Measurements from ENCODE around the gene C2orf72. TPM values are rescaled to one million over a fixed set of nuclear protein-coding genes. Genes with fewer than 3 reads are reported as not detected.

The C2orf72 gene
- total and polyA plus RNA-seq, 2 of the 4 experiments (the other 2 are of a cell fraction): 0.09 to 0.18 TPM

- Histone ChIP-seq H4K8ac (ENCODE audit: low read depth in 2 of 2, low read length in 2 of 2) (no peak overlapping the region), H3K27ac (ENCODE audit: insufficient read depth, low read length) (no peak overlapping the region), H2BK5ac (ENCODE audit: low read depth, low read length, poor library complexity, severe bottlenecking) (no peak overlapping the region), H3K79me1 (ENCODE audit: low read depth in 1 of 2, low read length in 2 of 2) (peaks cover 15 to 36% of the 10 kb centered on the region in 2 experiments), H2AK5ac (ENCODE audit: low read depth, low read length) (no peak overlapping the region), H2AFZ (replicated peaks; ENCODE audit: low read length, poor library complexity) (no peak overlapping the region), H2BK120ac (ENCODE audit: low read depth, low read length) (no peak overlapping the region), H3K4me2 (ENCODE audit: low read depth, low read length) (no peak overlapping the region), H4K5ac (ENCODE audit: low read depth, low read length) (no peak overlapping the region), H3K4me1 (ENCODE audit: control insufficient read depth, insufficient read depth, low read length) (no peaks in the 10 kb centered on the region), H3K23ac (ENCODE audit: low read depth, low read length) (no peak overlapping the region), H3K18ac (ENCODE audit: low read depth, low read length) (no peak overlapping the region), H3K14ac (replicated peaks; ENCODE audit: low read depth, low read length) (no peak overlapping the region), H3K4me3 (ENCODE audit: insufficient read depth, low read depth, low read length) (no peak overlapping the region), H3K9me1 (ENCODE audit: insufficient read depth, low read length) (no peaks in the 10 kb centered on the region), H3K4ac (ENCODE audit: low read depth, low read length) (no peak overlapping the region), H2BK15ac (ENCODE audit: low read depth, low read length) (no peak overlapping the region), H4K91ac (ENCODE audit: insufficient read depth, low read depth, low read length) (no peak overlapping the region), H2BK20ac (ENCODE audit: low read depth, low read length) (no peak overlapping the region), H3K9me3 (ENCODE audit: control insufficient read depth, insufficient read depth, low read length) (peaks cover 2% of the 10 kb centered on the region; the same call in 1 of the 2 replicates), H2AK9ac (replicated peaks; ENCODE audit: low read depth, low read length, poor library complexity) (no peak overlapping the region), H4K20me1 (ENCODE audit: insufficient read depth, low read length) (no peaks in the 10 kb centered on the region), H3K9ac (ENCODE audit: low read depth, low read length) (no peak overlapping the region), H3K27me3 (ENCODE audit: control insufficient read depth, insufficient read depth, low read length) (no peaks in the 10 kb centered on the region), H3K56ac (ENCODE audit: extremely low read depth, insufficient read depth, low read length) (no peak overlapping the region), H3K36me3 (ENCODE audit: control insufficient read depth, insufficient read depth, low read length) (peaks cover 32% of the 10 kb centered on the region)
- intact Hi-C loops (cut with micrococcal nuclease): no loop called here
- in situ Hi-C loops (cut with MboI; ENCODE audit: low sequenced_read_pairs): no loop called here
- TF ChIP-seq RFX5 (IDR thresholded peaks at IDR 0.05; ENCODE audit: low read depth, low read length) (no peak), POLR2A (IDR thresholded peaks at IDR 0.05; ENCODE audit: low read depth, low read length) (no peak), USF2 (IDR thresholded peaks at IDR 0.05; ENCODE audit: low read depth, low read length) (no peak), RCOR1 (IDR thresholded peaks at IDR 0.05; ENCODE audit: insufficient replicate concordance, low read length) (no peak), MAZ (IDR thresholded peaks at IDR 0.05; ENCODE audit: borderline replicate concordance, low read depth, low read length) (no peak), ELK1 (IDR thresholded peaks at IDR 0.05; ENCODE audit: borderline replicate concordance, low read depth, low read length) (no peak), NFE2L2 (IDR thresholded peaks at IDR 0.05; ENCODE audit: low read depth, low read length) (no peak), CEBPB (IDR thresholded peaks at IDR 0.05; ENCODE audit: low read depth, low read length) (no peak), RAD21 (IDR thresholded peaks at IDR 0.05; ENCODE audit: low read length) (no peak), MAFK (IDR thresholded peaks at IDR 0.05; ENCODE audit: low read depth, low read length) (no peak), SMC3 (IDR thresholded peaks at IDR 0.05; ENCODE audit: low read depth, low read length) (no peak), CTCF (conservative IDR thresholded peaks at IDR 0.05; ENCODE audit: low read depth, low read length) (no peak)
- ChIA-PET POLR2A (ENCODE audit: unreplicated experiment) (no interaction called here), CTCF (interaction anchor here (1.3 kb wide), 1 partner anchor 270 kb away, joined by 3 read pairs; no protein-coding TSS in a partner anchor)
- ATAC-seq (ENCODE audit: low read depth): no peak
- dilution Hi-C loops (cut with HindIII; ENCODE audit: low sequenced_read_pairs, unreplicated experiment): no loop called here
- DNase-seq: no peak
- no TSS peak for BruUV-seq (replicated peaks)
- no CpG with 5 or more reads among the region's 5 CpGs for WGBS, 2 experiments (ENCODE audit: extremely low coverage in 2 of 2, insufficient read length in 1 of 2)
Measured at GRCh38 chr2:231093933-231094332, 56.6 kb downstream of the C2orf72 start.

Measured in IMR-90 (cell line).